K562 (cell line): ENCODE results near the gene PPFIA3. TPM values are rescaled to one million over a fixed set of nuclear protein-coding genes. Genes with fewer than 3 reads are reported as not detected.

Source experiments
- CC2D1A ChIP-seq: fragments of 450-650 bp; IDR thresholded peaks from 2 replicates; pipeline ENCODE4 v1.6.1; 2017; ENCODE audit warnings: mild to moderate bottlenecking
- CREBBP ChIP-seq: IDR thresholded peaks from one replicate; pipeline ENCODE4 v1.6.1; 2012; ENCODE audit warnings: low read depth, mild to moderate bottlenecking, control low read depth, inconsistent platforms, low read length
- DDX20 ChIP-seq: fragments of 450-650 bp; IDR thresholded peaks from 2 replicates; pipeline ENCODE4 v1.6.1; 2016; ENCODE audit warnings: missing genetic modification characterization, low read depth, mild to moderate bottlenecking, missing compliant biosample characterization, moderate library complexity
- FOXK2 ChIP-seq, 2 experiments: fragments of 450-650 bp; IDR thresholded peaks in 1 of 2; conservative IDR thresholded peaks in 1 of 2; 2 replicates each; pipeline ENCODE4 v1.6.1; 2016; ENCODE audit warnings: low read depth in 2 of 2, mild to moderate bottlenecking in 1 of 2
- GABPA ChIP-seq: fragments of 200-800 bp; sonication (Bioruptor generic); conservative IDR thresholded peaks from 2 replicates; pipeline ENCODE4 v1.6.1; 2016; ENCODE audit warnings: low read depth, missing genetic modification characterization, missing compliant biosample characterization
- MAFK ChIP-seq: IDR thresholded peaks from 2 replicates; pipeline ENCODE4 v1.6.1; 2011; ENCODE audit warnings: low read length, improper control_type of control experiment
- NFIC ChIP-seq: fragments of 450-650 bp; IDR thresholded peaks from 2 replicates; pipeline ENCODE4 v1.6.1; 2017; ENCODE audit warnings: mild to moderate bottlenecking, inconsistent platforms
- POLR2B ChIP-seq: fragments of 450-650 bp; IDR thresholded peaks from 2 replicates; pipeline ENCODE4 v1.6.1; 2018; ENCODE audit warnings: low read depth; ENCODE audit not compliant: partially characterized antibody
- POLR2G ChIP-seq: fragments of 200-400 bp; formaldehyde crosslinking; IDR thresholded peaks from 2 replicates; pipeline ENCODE4 v1.6.1; 2017; ENCODE audit warnings: low read depth, mild to moderate bottlenecking, antibody characterized with exemption, low read length, moderate library complexity
- PTRF ChIP-seq: fragments of 450-650 bp; IDR thresholded peaks from 2 replicates; pipeline ENCODE4 v1.6.1; 2016; ENCODE audit warnings: mild to moderate bottlenecking, missing genetic modification characterization, missing compliant biosample characterization
- TCF3 ChIP-seq: sonication (generic); formaldehyde crosslinking; IDR thresholded peaks from 2 replicates; pipeline ENCODE4 v1.4.0; 2020; ENCODE audit warnings: mild to moderate bottlenecking, missing genetic modification reagents
- USF2 ChIP-seq: sonication (generic); formaldehyde crosslinking; IDR thresholded peaks from 2 replicates; pipeline ENCODE4 v1.5.0; 2020; ENCODE audit warnings: missing genetic modification reagents
- YY1 ChIP-seq, 3 experiments: IDR thresholded peaks; 2 replicates each; pipeline ENCODE4 v1.6.1; 2011; ENCODE audit warnings: low read length in 2 of 3, mild to moderate bottlenecking in 2 of 3, moderate library complexity in 2 of 3, borderline replicate concordance in 1 of 3, control low read depth in 1 of 3, low read depth in 1 of 3; ENCODE audit not compliant: insufficient read depth in 3 of 3, insufficient replicate concordance in 2 of 3, control insufficient read depth in 1 of 3, insufficient read length in 1 of 3; ENCODE audit errors: extremely low read depth in 1 of 3
- ZBED1 ChIP-seq: IDR thresholded peaks from 2 replicates; pipeline ENCODE4 v1.6.1; 2014
- ZBTB5 ChIP-seq: fragments of 450-650 bp; IDR thresholded peaks from 2 replicates; pipeline ENCODE4 v1.6.1; 2017; ENCODE audit warnings: antibody characterized with exemption
- ZNF197 ChIP-seq: fragments of 200-800 bp; sonication (Bioruptor generic); IDR thresholded peaks from 2 replicates; pipeline ENCODE4 v1.6.1; 2016; ENCODE audit warnings: low read depth, missing genetic modification characterization, missing compliant biosample characterization
- polyA plus RNA-seq, 8 experiments: library from polyadenylated mRNA; depleted of rRNA in 4 of 8; stranded (reverse) in 5 of 8; unstranded in 3 of 8; fragments of >200 nt; fragmentation: Nextera tagmentation in 2 of 8; fragmentation: Illumina TruSeq in 1 of 8; extraction: Ambion mirVana in 2 of 8; extraction: Trizol in 1 of 8; gene quantifications; 2 replicates each; pipeline versions ENCODE4 v1.2.1 to v1.2.3, GENCODE V29; 2011 to 2014; ENCODE audit warnings: inconsistent platforms in 1 of 8, missing spikeins in 1 of 8
- total RNA-seq, 7 experiments: library from RNA; depleted of rRNA in 6 of 7; stranded (reverse); fragments of >200 nt in 6 of 7; fragmentation: Illumina TruSeq in 2 of 7; extraction: Trizol in 2 of 7; gene quantifications; 2 replicates each; pipeline versions ENCODE4 v1.2.1 to v1.2.3, GENCODE V29; 2011 to 2021; ENCODE audit warnings: low replicate concordance in 1 of 7
- TF ChIP-seq, protein P1 (sequence below): sonication (generic); formaldehyde crosslinking; IDR thresholded peaks from 2 replicates; pipeline ENCODE4 v1.8.1; 2023; ENCODE audit warnings: mild to moderate bottlenecking, missing genetic modification reagents, moderate library complexity
- TF ChIP-seq, protein P2 (sequence below): sonication (generic); formaldehyde crosslinking; IDR thresholded peaks from 2 replicates; pipeline ENCODE4 v1.8.1; 2022; ENCODE audit warnings: missing genetic modification reagents

Gene PPFIA3
- total and polyA plus RNA-seq, 9 of the 15 experiments (the other 6 are each of a cell fraction or from before 2014, with no cell fraction given): 0.10 to 53.0 (median 17.6) TPM

- TF ChIP-seq USF2 (no peak), DDX20 (no peak), GABPA (tag) (no peak), CREBBP (no peak), ZNF197 (CRISPR knock-in tag) (no peak), POLR2B (no peak), MAFK (0 out of 2 replicates have a peak, but pooled peaks have one; percentile 2), NFIC (0 out of 2 replicates have a peak, but pooled peaks have one; percentile 5), CC2D1A (no peak), ZBTB5 (no peak), PTRF (no peak), FOXK2 (conservative IDR thresholded peaks at IDR 0.05 in 1 of 2, IDR thresholded peaks at IDR 0.05 in 1 of 2; ENCODE audit: low read depth in 2 of 2) (peak; percentile 43 to 85; a peak in 3 of 4 replicates), ZBED1 (0 out of 2 replicates have a peak, but pooled peaks have one; percentile 16), TCF3 (CRISPR knock-in tag) (peak; percentile 82), POLR2G (peak; percentile 80), YY1 (IDR thresholded peaks at IDR 0.05; ENCODE audit: borderline replicate concordance in 1 of 3, control insufficient read depth in 1 of 3, extremely low read depth in 1 of 3, insufficient read depth in 3 of 3, insufficient read length in 1 of 3, insufficient replicate concordance in 2 of 3, low read depth in 1 of 3, low read length in 2 of 3) (no peak)
- TF ChIP-seq, protein P1, sequence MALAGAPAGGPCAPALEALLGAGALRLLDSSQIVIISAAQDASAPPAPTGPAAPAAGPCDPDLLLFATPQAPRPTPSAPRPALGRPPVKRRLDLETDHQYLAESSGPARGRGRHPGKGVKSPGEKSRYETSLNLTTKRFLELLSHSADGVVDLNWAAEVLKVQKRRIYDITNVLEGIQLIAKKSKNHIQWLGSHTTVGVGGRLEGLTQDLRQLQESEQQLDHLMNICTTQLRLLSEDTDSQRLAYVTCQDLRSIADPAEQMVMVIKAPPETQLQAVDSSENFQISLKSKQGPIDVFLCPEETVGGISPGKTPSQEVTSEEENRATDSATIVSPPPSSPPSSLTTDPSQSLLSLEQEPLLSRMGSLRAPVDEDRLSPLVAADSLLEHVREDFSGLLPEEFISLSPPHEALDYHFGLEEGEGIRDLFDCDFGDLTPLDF (CRISPR knock-in tag): 0 out of 2 replicates have a peak, but pooled peaks have one; percentile 33
- TF ChIP-seq, protein P2, sequence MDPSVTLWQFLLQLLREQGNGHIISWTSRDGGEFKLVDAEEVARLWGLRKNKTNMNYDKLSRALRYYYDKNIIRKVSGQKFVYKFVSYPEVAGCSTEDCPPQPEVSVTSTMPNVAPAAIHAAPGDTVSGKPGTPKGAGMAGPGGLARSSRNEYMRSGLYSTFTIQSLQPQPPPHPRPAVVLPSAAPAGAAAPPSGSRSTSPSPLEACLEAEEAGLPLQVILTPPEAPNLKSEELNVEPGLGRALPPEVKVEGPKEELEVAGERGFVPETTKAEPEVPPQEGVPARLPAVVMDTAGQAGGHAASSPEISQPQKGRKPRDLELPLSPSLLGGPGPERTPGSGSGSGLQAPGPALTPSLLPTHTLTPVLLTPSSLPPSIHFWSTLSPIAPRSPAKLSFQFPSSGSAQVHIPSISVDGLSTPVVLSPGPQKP (CRISPR knock-in tag): no peak
Measured at GRCh38 chr19:49148784-49149651, 29.7 kb downstream of the PPFIA3 start (continued).
